AG10803 (cell line): ENCODE data around the gene NECAB2.

Experiments
- DNase-seq: peaks from one replicate; pipeline ENCODE4 v3.0.0; 2010; ENCODE audit warnings: low read depth
- H3K4me3 ChIP-seq: 2 replicates; pipeline ENCODE4 v1.5.1; 2011; ENCODE audit warnings: mild to moderate bottlenecking, low read length, control low read depth
- CTCF ChIP-seq: conservative IDR thresholded peaks from 2 replicates; pipeline ENCODE4 v1.5.1; 2011; ENCODE audit warnings: mild to moderate bottlenecking, low read length, control low read depth, inconsistent platforms

Gene NECAB2

GRCh38 chr16:84009282-84009681 lies 41.2 kb downstream of the NECAB2 start:
- TF ChIP-seq CTCF = no peak
- DNase-seq = no peak
- no peak overlapping the region for H3K4me3 ChIP-seq

- DNase-seq = no peak
- no peak overlapping the region for H3K4me3 ChIP-seq
- TF ChIP-seq CTCF = no peak
These were observed 45.9 kb downstream of the NECAB2 start for GRCh38 chr16:84013787-84014569.

- DNase-seq = no peak
- H3K4me3 ChIP-seq = no peak overlapping the region
- TF ChIP-seq CTCF = no peak
These were observed 46.7 kb downstream of the NECAB2 start for GRCh38 chr16:84014570-84015327.

- H3K4me3 ChIP-seq = no peak overlapping the region
- no peak for TF ChIP-seq CTCF
- DNase-seq = no peak
These were observed 47.4 kb downstream of the NECAB2 start for GRCh38 chr16:84015399-84015798.

GRCh38 chr16:84016477-84016876 lies 48.4 kb downstream of the NECAB2 start:
- TF ChIP-seq CTCF = no peak
- H3K4me3 ChIP-seq = no peak overlapping the region
- no peak for DNase-seq

- H3K4me3 ChIP-seq = no peak overlapping the region
- TF ChIP-seq CTCF = no peak
- no peak for DNase-seq
These were observed 50.7 kb downstream of the NECAB2 start for GRCh38 chr16:84018710-84019109.

- no peak for DNase-seq
- no peak for TF ChIP-seq CTCF
- H3K4me3 ChIP-seq = no peak overlapping the region
These were observed 52.3 kb downstream of the NECAB2 start for GRCh38 chr16:84020353-84020752.
